GM20431 (cell line): Measurements from ENCODE around the gene EIF3D.

ENCODE experiments used
- in situ Hi-C: fragments of 300-500 bp; cut with MseI, MboI; formaldehyde crosslinking; loops from one replicate; pipeline ENCODE4 v1.15.0; 2020; ENCODE audit warnings: low sequenced_read_pairs; ENCODE audit not compliant: unreplicated experiment

EIF3D gene

GRCh38 chr22:36528795-36529751 lies at the start of gene EIF3D:
Gene EIF3D, minus strand, starts transcription at chr22:36529166. Its CDS starts 3,045 bp downstream, at chr22:36526121.
- in situ Hi-C loops = loop anchor here (25.0 kb wide), 1 partner anchor 483 kb away; the partner anchor contains the start of genes MPST and TST

- in situ Hi-C loops = no loop called here
Observed at GRCh38 chr22:36578619-36579018, 49.7 kb upstream of the EIF3D start.

GRCh38 chr22:36577019-36577418 lies 48.1 kb upstream of the EIF3D start:
- in situ Hi-C loops = no loop called here

GRCh38 chr22:36574728-36575127 lies 45.8 kb upstream of the EIF3D start:
- in situ Hi-C loops = no loop called here

- in situ Hi-C loops = no loop called here
Observed at GRCh38 chr22:36573815-36574363, 44.9 kb upstream of the EIF3D start.

- in situ Hi-C loops = no loop called here
Observed at GRCh38 chr22:36571991-36572390, 43.0 kb upstream of the EIF3D start.

GRCh38 chr22:36569999-36570398 lies 41.0 kb upstream of the EIF3D start:
- in situ Hi-C loops = no loop called here

GRCh38 chr22:36568846-36569245 lies 39.9 kb upstream of the EIF3D start:
- in situ Hi-C loops = no loop called here

GRCh38 chr22:36566720-36567119 lies 37.8 kb upstream of the EIF3D start:
- in situ Hi-C loops = no loop called here

- in situ Hi-C loops = no loop called here
Observed at GRCh38 chr22:36565686-36566085, 36.7 kb upstream of the EIF3D start.

GRCh38 chr22:36565159-36565507 lies 36.2 kb upstream of the EIF3D start:
- in situ Hi-C loops = no loop called here

- in situ Hi-C loops = no loop called here
Observed at GRCh38 chr22:36564422-36565158, 35.6 kb upstream of the EIF3D start.

GRCh38 chr22:36563898-36564297 lies 34.9 kb upstream of the EIF3D start:
- in situ Hi-C loops = no loop called here

- in situ Hi-C loops = no loop called here
Observed at GRCh38 chr22:36563444-36563843, 34.5 kb upstream of the EIF3D start.

GRCh38 chr22:36563001-36563400 lies 34.0 kb upstream of the EIF3D start:
- in situ Hi-C loops = no loop called here

GRCh38 chr22:36562261-36562835 lies 33.4 kb upstream of the EIF3D start:
- in situ Hi-C loops = no loop called here

- in situ Hi-C loops = no loop called here
Observed at GRCh38 chr22:36561291-36561811, 32.4 kb upstream of the EIF3D start.

- in situ Hi-C loops = no loop called here
Observed at GRCh38 chr22:36560001-36560400, 31.0 kb upstream of the EIF3D start.

GRCh38 chr22:36554098-36554497 lies 25.1 kb upstream of the EIF3D start:
- in situ Hi-C loops = no loop called here

- in situ Hi-C loops = no loop called here
Observed at GRCh38 chr22:36552289-36552688, 23.3 kb upstream of the EIF3D start.
